WTC11 (cell line): ENCODE measurements around the gene WNT3A. TPM values are rescaled to one million over a fixed set of nuclear protein-coding genes. Genes with fewer than 3 reads are reported as not detected.

ENCODE experiments used
- ATAC-seq: fragments of 200-7000 bp; cut with Tn5 transposase; 2 replicates; pipeline ENCODE4 v1.10.0; 2021; ENCODE audit warnings: mild to moderate bottlenecking, moderate library complexity
- CTCF ChIA-PET: fragments of 300-600 bp; sonication (Branson Sonifier 250); formaldehyde crosslinking; loops from one replicate; lab custom pipeline; 2021; ENCODE audit warnings: antibody characterized with exemption; lab: Charles Lee
- POLR2A ChIA-PET: fragments of 350-600 bp; sonication (Branson Sonifier 250); formaldehyde crosslinking; loops from one replicate; lab custom pipeline; 2021; ENCODE audit warnings: antibody characterized with exemption; lab: Charles Lee
- DNase-seq: peaks from one replicate; pipeline ENCODE4 v3.0.0; 2021; ENCODE audit warnings: low spot score
- H3K27ac Mint-ChIP-seq: 2 replicates; pipeline ENCODE4 v1.8.0; 2021; ENCODE audit warnings: mixed read lengths
- H3K27me3 Mint-ChIP-seq: 2 replicates; pipeline ENCODE4 v1.8.0; 2021; ENCODE audit warnings: low read depth, mild to moderate bottlenecking, moderate library complexity, mixed read lengths
- H3K36me3 Mint-ChIP-seq: 2 replicates; pipeline ENCODE4 v1.8.0; 2021; ENCODE audit warnings: mixed read lengths
- H3K4me1 Mint-ChIP-seq: 2 replicates; pipeline ENCODE4 v1.8.0; 2022; ENCODE audit warnings: mixed read lengths
- H3K4me3 Mint-ChIP-seq: 2 replicates; pipeline ENCODE4 v1.8.0; 2021; ENCODE audit warnings: mild to moderate bottlenecking, moderate library complexity, mixed read lengths
- H3K9me3 Mint-ChIP-seq: 2 replicates; pipeline ENCODE4 v1.8.0; 2021; ENCODE audit warnings: mixed read lengths
- AFF4 ChIP-seq: sonication (generic); formaldehyde crosslinking; IDR thresholded peaks from 2 replicates; pipeline ENCODE4 v1.8.1; 2023; ENCODE audit warnings: mild to moderate bottlenecking, missing genetic modification reagents, borderline replicate concordance
- ATF2 ChIP-seq: sonication (generic); formaldehyde crosslinking; IDR thresholded peaks from 2 replicates; pipeline ENCODE4 v1.8.1; 2022; ENCODE audit warnings: low read depth, missing genetic modification reagents, borderline replicate concordance
- FOXJ3 ChIP-seq: sonication (generic); formaldehyde crosslinking; IDR thresholded peaks from 2 replicates; pipeline ENCODE4 v1.9.0; 2021; ENCODE audit warnings: missing genetic modification reagents, mild to moderate bottlenecking, borderline replicate concordance
- FOXK1 ChIP-seq: sonication (generic); formaldehyde crosslinking; IDR thresholded peaks from 2 replicates; pipeline ENCODE4 v1.8.0; 2022; ENCODE audit warnings: mild to moderate bottlenecking, moderate library complexity, missing genetic modification reagents
- FOXP1 ChIP-seq: sonication (generic); formaldehyde crosslinking; IDR thresholded peaks from 2 replicates; pipeline ENCODE4 v1.8.0; 2022; ENCODE audit warnings: missing genetic modification reagents, mild to moderate bottlenecking, moderate library complexity, borderline replicate concordance
- JUN ChIP-seq: sonication (generic); formaldehyde crosslinking; IDR thresholded peaks from 2 replicates; pipeline ENCODE4 v1.8.0; 2023; ENCODE audit warnings: mild to moderate bottlenecking, missing genetic modification reagents
- NR1H2 ChIP-seq: sonication (generic); formaldehyde crosslinking; IDR thresholded peaks from 2 replicates; pipeline ENCODE4 v1.9.0; 2021; ENCODE audit warnings: mild to moderate bottlenecking, moderate library complexity, missing genetic modification reagents
- NR2C2 ChIP-seq: sonication (generic); formaldehyde crosslinking; IDR thresholded peaks from 2 replicates; pipeline ENCODE4 v1.8.0; 2022; ENCODE audit warnings: mild to moderate bottlenecking, missing genetic modification reagents
- OVOL2 ChIP-seq: fragments of 250-450 bp; sonication (Bioruptor Pico); IDR thresholded peaks from 2 replicates; pipeline ENCODE4 v1.9.0; 2021; ENCODE audit warnings: mild to moderate bottlenecking, borderline replicate concordance
- PRDM15 ChIP-seq: sonication (generic); formaldehyde crosslinking; IDR thresholded peaks from 2 replicates; pipeline ENCODE4 v1.8.0; 2022; ENCODE audit warnings: missing genetic modification reagents
- PRRX2 ChIP-seq: fragments of 250-450 bp; sonication (Bioruptor Pico); IDR thresholded peaks from 2 replicates; pipeline ENCODE4 v1.8.0; 2021; ENCODE audit warnings: mild to moderate bottlenecking
- RORB ChIP-seq: fragments of 250-450 bp; sonication (Bioruptor Pico); IDR thresholded peaks from 2 replicates; pipeline ENCODE4 v1.9.0; 2021; ENCODE audit warnings: mild to moderate bottlenecking
- SP1 ChIP-seq: sonication (generic); formaldehyde crosslinking; conservative IDR thresholded peaks from 2 replicates; pipeline ENCODE4 v1.8.1; 2022; ENCODE audit warnings: missing genetic modification reagents
- STAT6 ChIP-seq: sonication (generic); formaldehyde crosslinking; conservative IDR thresholded peaks from 2 replicates; pipeline ENCODE4 v1.8.1; 2023; ENCODE audit warnings: mild to moderate bottlenecking, low read depth, missing genetic modification reagents, moderate library complexity
- TEAD1 ChIP-seq: sonication (generic); formaldehyde crosslinking; IDR thresholded peaks from 2 replicates; pipeline ENCODE4 v1.8.0; 2022; ENCODE audit warnings: mild to moderate bottlenecking, missing genetic modification reagents
- TEAD4 ChIP-seq: sonication (generic); formaldehyde crosslinking; IDR thresholded peaks from 2 replicates; pipeline ENCODE4 v1.8.0; 2022; ENCODE audit warnings: mild to moderate bottlenecking, missing genetic modification reagents
- ZNF671 ChIP-seq: fragments of 250-450 bp; sonication (Bioruptor Pico); IDR thresholded peaks from 2 replicates; pipeline ENCODE4 v1.8.0; 2021; ENCODE audit warnings: mild to moderate bottlenecking
- total RNA-seq: library from RNA; stranded (reverse); gene quantifications from 3 replicates; pipeline ENCODE4 v1.2.3, GENCODE V29; 2021

Gene WNT3A
- total RNA-seq, 1 experiment from 2014 or later = 0.17 TPM

- no peak for TF ChIP-seq PRRX2 (CRISPR knock-in tag)
- no peak for TF ChIP-seq OVOL2 (CRISPR knock-in tag)
- no peak for TF ChIP-seq RORB
- TF ChIP-seq NR1H2 (CRISPR knock-in tag) = no peak
- no peak for TF ChIP-seq AFF4 (CRISPR knock-in tag)
- TF ChIP-seq JUN (CRISPR knock-in tag) = no peak
- TF ChIP-seq STAT6 (CRISPR knock-in tag) = no peak
- no peak for TF ChIP-seq TEAD4 (CRISPR knock-in tag)
- TF ChIP-seq ATF2 = no peak
- TF ChIP-seq ZNF671 (CRISPR knock-in tag) = no peak
- TF ChIP-seq FOXJ3 (CRISPR knock-in tag) = no peak
- no peak for TF ChIP-seq SP1
- TF ChIP-seq FOXK1 (CRISPR knock-in tag) = no peak
- no peak for TF ChIP-seq TEAD1 (CRISPR knock-in tag)
- TF ChIP-seq FOXP1 = no peak
- no peak overlapping the region for H3K4me3 Mint-ChIP-seq
- H3K9me3 Mint-ChIP-seq = no peaks in the 10 kb centered on the region
- ChIA-PET CTCF (no interaction called here), POLR2A (no interaction called here)
- H3K4me1 Mint-ChIP-seq = no peaks in the 10 kb centered on the region
- no peak overlapping the region for H3K27ac Mint-ChIP-seq
- H3K36me3 Mint-ChIP-seq = no peaks in the 10 kb centered on the region
- peaks cover 85% of the 10 kb centered on the region for H3K27me3 Mint-ChIP-seq
- ATAC-seq (no peak), DNase-seq (no peak)
These were observed 61.6 kb downstream of the WNT3A start for GRCh38 chr1:228068359-228068758.

GRCh38 chr1:228070173-228070572 lies 63.4 kb downstream of the WNT3A start:
- Mint-ChIP-seq H3K36me3 (no peaks in the 10 kb centered on the region), H3K27me3 (peaks cover 86% of the 10 kb centered on the region), H3K4me1 (0 out of 2 replicates have a peak, but pooled peaks cover 4% of the 10 kb centered on the region)
- DNase-seq = no peak
- CTCF ChIA-PET = no interaction called here
- no peak for TF ChIP-seq NR2C2 (CRISPR knock-in tag)
- TF ChIP-seq PRDM15 (CRISPR knock-in tag) = no peak
- TF ChIP-seq, all 79 proteins: peak for 0
- Mint-ChIP-seq H3K4me3 (no peak overlapping the region), H3K27ac (no peak overlapping the region), H3K9me3 (no peaks in the 10 kb centered on the region)
- POLR2A ChIA-PET = no interaction called here
- no peak for ATAC-seq
